ENCODE results near the gene TMA7. TPM values are rescaled to one million over a fixed set of nuclear protein-coding genes. Genes with fewer than 3 reads are reported as not detected.
A peak's percentile ranks its signal among the peaks of the same experiment; 100 is the strongest.

TMA7 gene
- total RNA-seq, 1 donor from 2014 or later = 184 TPM

DNA sequence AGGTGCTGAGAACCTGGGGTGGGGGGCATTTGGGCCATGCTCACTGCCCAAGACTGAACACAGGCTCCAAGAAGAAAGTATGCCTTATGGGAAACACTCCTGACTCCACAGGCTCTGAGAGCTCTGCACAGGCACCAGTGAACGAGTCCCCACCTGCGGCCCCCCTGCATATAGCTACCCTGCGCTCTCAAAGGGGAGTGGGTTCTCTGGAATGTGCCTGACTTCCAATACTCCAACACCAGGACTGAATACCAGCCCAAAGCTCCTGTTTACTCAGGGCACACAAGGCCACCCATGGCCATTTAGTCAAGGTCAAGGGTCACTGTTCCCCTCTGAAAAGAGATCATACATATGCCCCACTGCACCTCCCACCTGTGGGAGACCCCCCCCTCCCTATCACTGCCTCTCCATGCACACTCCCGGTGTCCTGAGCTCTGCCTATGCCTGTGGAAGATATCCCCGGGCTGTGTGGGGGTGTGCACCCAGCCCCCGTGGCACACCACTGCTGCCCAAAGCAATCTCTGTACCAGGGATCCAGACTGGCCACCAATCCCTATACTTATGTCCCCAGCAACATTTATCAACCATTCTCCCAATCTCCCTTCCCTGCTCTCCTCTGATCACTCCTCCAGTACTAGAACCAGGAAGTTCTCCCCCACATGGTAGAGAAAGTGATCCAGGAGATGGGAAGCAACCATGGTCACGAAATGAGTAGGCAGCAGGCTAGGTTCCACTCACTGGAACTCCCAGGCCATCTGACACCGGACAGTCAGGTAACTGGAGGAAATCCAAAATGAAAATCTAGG lies 8.6 kb upstream of the TMA7 start:
- no peak for DNase-seq (ENCODE audit: low spot score)
- peaks cover 72% of the 10 kb centered on the region for H3K4me1 Mint-ChIP-seq (ENCODE audit: low read depth)
- H3K36me3 Mint-ChIP-seq (ENCODE audit: low read depth) = peaks cover 3% of the 10 kb centered on the region

DNA sequence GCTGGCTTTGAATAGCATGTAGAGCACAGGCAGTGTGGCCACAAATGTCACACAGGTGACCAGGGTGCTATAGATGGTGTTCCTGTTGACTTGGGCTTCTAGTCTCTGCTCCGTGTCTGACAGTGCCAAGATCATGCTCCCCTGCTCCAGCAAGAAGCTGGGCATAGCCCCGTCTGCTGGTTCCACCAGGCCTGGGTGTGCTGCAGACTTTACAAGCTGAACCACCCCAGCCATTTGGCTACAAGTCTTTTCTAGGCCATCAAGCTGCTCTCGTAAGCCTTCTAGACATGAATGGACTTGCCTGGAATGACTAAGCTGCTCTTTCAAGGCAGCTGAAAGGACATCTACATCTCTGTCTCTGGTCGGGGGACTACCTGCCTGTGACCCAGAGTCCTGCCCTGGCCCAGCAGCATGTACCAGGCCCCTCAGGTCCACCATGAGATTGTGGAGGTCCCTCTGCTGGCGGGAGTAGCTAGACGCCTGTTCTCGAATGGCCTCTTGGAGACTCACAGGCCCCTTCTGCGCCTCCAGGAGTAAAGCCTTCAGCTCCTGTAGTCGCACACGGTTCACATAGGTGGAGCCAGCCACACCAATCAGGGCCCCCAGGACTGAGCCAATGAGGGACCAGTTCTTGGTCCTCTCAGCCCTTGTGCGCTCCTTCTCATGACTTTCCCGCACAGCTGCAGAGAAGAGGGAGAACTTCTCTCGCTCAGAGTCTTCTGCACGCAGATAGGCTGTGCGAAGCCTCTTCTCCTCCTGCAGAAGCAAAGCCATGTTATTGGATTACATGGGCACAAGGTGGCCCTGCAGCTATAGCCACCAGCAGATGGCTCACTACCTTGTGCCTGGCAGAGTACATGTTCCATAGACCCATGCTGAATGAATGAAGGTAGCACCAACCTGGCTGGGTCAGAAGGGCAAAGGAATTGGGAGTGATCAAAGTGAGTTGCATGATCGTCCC lies 7.4 kb upstream of the TMA7 start:
- H3K4me1 Mint-ChIP-seq (ENCODE audit: low read depth) = peaks cover 59% of the 10 kb centered on the region
- H3K36me3 Mint-ChIP-seq (ENCODE audit: low read depth) = peaks cover 3% of the 10 kb centered on the region
- TF ChIP-seq, protein P1, sequence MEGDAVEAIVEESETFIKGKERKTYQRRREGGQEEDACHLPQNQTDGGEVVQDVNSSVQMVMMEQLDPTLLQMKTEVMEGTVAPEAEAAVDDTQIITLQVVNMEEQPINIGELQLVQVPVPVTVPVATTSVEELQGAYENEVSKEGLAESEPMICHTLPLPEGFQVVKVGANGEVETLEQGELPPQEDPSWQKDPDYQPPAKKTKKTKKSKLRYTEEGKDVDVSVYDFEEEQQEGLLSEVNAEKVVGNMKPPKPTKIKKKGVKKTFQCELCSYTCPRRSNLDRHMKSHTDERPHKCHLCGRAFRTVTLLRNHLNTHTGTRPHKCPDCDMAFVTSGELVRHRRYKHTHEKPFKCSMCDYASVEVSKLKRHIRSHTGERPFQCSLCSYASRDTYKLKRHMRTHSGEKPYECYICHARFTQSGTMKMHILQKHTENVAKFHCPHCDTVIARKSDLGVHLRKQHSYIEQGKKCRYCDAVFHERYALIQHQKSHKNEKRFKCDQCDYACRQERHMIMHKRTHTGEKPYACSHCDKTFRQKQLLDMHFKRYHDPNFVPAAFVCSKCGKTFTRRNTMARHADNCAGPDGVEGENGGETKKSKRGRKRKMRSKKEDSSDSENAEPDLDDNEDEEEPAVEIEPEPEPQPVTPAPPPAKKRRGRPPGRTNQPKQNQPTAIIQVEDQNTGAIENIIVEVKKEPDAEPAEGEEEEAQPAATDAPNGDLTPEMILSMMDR (IDR thresholded peaks at IDR 0.05) = peak; percentile 54
- no peaks in the 10 kb centered on the region for H3K9me3 Mint-ChIP-seq (ENCODE audit: low read depth)
- H3K4me3 Mint-ChIP-seq (ENCODE audit: unreplicated experiment) = peak overlapping the region; percentile 67
- H3K27ac Mint-ChIP-seq (ENCODE audit: unreplicated experiment) = peak overlapping the region; percentile 87
- H3K27me3 Mint-ChIP-seq (ENCODE audit: low read depth) = no peaks in the 10 kb centered on the region
- DNase-seq (ENCODE audit: low spot score) = no peak

More for the DNA sequence above, 8.6 kb upstream of the TMA7 start:
- H3K27ac Mint-ChIP-seq (ENCODE audit: unreplicated experiment) = peak overlapping the region; percentile 72
- H3K4me3 Mint-ChIP-seq (ENCODE audit: unreplicated experiment) = peak overlapping the region; percentile 74
- no peaks in the 10 kb centered on the region for H3K27me3 Mint-ChIP-seq (ENCODE audit: low read depth)
- TF ChIP-seq, protein P1 (IDR thresholded peaks at IDR 0.05) = no peak
- H3K9me3 Mint-ChIP-seq (ENCODE audit: low read depth) = no peaks in the 10 kb centered on the region

DNA sequence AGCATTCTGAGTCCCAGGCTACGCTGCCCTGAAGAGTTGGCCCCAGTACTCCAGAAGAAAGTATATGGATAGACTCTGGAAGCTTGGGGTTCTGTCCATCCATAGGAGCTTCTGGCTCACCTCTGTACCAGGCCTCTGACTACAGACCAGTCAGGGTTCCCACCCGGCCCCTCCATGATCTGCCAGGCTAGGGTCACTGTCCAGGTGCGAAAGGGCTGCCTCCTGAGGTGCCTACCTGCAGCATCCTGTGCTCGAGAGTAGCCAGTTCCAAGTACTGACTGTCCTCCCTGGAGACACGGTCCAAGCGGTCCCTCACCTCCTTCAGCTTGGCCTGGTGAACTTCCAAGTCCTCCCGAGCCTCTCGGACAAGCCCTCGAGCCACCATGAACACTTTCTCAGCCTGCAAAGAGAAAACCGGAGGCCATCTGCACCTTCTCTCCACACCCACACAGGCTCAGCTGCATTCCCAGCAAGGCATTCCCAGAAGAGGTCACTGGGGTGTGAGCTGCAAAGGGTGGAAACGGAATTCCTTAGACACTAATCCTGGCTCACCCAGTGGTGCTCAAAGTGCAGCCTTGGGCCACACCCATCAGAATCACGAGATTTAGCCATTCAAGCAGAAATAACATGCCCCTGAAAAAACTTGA lies 6.5 kb upstream of the TMA7 start:
- H3K4me3 Mint-ChIP-seq (ENCODE audit: unreplicated experiment) = peak overlapping the region; percentile 67
- DNase-seq (ENCODE audit: low spot score) = no peak

DNA sequence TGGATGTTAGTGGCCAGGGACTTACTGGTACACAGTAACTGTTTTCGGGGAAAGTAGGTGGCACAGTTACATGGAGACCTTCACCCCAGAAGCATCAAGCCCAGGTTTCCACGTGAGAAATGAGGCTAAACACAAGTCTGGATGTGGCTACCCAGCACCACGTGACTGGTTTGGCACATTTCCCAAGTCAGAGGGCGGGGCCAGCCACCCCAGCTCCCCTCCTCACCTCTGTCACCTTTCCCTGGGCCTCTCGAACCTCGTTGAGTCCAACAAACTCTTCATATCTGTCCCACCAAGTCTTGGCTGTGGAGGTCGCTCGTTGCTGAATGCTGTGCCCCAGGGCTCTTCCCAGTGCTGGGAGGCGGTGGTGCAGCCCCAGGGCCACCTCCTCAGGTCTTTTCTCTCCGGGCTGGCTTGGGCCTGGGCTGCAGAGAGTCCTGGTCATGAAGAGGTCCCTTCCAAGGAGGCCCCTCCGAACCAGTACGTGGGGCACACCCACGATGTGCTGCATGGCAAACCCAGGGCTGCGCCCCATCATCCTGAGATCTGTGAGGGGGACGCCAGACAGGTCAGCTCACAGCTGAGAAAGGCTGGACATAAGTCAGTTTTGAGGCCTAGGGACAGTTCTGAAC lies 5.3 kb upstream of the TMA7 start:
- Mint-ChIP-seq H3K4me1 (ENCODE audit: low read depth) (peaks cover 61% of the 10 kb centered on the region), H3K27ac (ENCODE audit: unreplicated experiment) (peak overlapping the region; percentile 87), H3K36me3 (ENCODE audit: low read depth) (peaks cover 3% of the 10 kb centered on the region), H3K4me3 (ENCODE audit: unreplicated experiment) (no peak overlapping the region), H3K27me3 (ENCODE audit: low read depth) (no peaks in the 10 kb centered on the region), H3K9me3 (ENCODE audit: low read depth) (no peaks in the 10 kb centered on the region)
- TF ChIP-seq, protein P1 (IDR thresholded peaks at IDR 0.05) = no peak
- no peak for DNase-seq (ENCODE audit: low spot score)

More for the DNA sequence above, 6.5 kb upstream of the TMA7 start:
- H3K27ac Mint-ChIP-seq (ENCODE audit: unreplicated experiment) = peak overlapping the region; percentile 87
- TF ChIP-seq, protein P1 (IDR thresholded peaks at IDR 0.05) = no peak
- H3K36me3 Mint-ChIP-seq (ENCODE audit: low read depth) = peaks cover 3% of the 10 kb centered on the region
- H3K4me1 Mint-ChIP-seq (ENCODE audit: low read depth) = peaks cover 51% of the 10 kb centered on the region
- H3K9me3 Mint-ChIP-seq (ENCODE audit: low read depth) = no peaks in the 10 kb centered on the region
- H3K27me3 Mint-ChIP-seq (ENCODE audit: low read depth) = no peaks in the 10 kb centered on the region

Data from chondrocyte (in vitro differentiated cells).